HS-27A (cell line): ENCODE results near the gene CRK.

Experiments
- DNase-seq: peaks from one replicate; pipeline ENCODE4 v3.0.0-alpha.2; 2012; ENCODE audit warnings: low read depth, missing footprints

The CRK gene

DNA sequence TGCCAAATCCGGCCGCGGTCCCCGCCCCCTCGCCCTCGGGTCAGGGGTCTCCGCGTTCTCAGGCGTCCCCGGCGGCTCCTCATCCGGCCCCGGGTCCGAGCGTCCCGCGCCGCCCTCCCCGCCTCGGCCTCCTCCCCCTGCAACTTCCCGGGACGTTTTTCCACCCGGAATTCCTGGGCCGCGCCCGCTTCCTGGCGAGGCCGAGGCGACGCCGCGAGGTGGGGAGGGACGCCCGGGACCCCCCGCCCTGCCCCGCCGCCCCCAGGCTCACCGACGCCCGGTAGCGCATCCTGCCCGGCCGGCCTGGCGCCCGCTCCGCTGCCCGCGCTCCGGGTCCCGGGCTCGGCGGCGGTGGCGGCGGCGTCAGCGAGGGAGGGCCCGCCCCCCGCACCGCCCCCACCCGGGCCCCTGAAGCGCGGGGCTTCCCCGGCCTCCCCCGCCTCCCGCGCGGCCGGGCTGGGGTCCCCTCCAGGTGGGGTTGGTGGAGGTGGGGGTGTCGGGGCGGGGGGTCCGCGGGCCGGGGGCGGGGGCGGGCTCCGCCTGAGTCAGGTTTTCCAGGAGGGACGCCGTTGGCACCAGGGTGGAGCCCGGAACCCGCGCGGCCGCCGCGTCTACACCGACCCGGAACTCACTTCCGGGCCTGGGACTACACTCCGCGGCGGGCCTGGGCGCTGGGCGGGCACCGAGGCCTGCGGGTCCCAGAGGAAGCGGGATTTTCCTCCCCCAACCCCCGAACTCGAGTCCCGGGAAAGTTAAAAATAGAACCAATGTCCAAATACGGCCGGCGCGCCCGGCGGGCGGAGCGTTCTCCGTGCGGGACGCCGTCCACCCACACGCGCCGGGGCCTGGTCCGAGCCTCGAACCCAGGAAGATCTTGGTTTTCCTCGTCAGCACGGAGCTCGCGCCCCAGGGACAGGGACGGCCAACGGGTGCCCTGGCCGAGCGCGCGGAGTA is 29.7 kb upstream of the CRK start:
- no peak for DNase-seq

DNA sequence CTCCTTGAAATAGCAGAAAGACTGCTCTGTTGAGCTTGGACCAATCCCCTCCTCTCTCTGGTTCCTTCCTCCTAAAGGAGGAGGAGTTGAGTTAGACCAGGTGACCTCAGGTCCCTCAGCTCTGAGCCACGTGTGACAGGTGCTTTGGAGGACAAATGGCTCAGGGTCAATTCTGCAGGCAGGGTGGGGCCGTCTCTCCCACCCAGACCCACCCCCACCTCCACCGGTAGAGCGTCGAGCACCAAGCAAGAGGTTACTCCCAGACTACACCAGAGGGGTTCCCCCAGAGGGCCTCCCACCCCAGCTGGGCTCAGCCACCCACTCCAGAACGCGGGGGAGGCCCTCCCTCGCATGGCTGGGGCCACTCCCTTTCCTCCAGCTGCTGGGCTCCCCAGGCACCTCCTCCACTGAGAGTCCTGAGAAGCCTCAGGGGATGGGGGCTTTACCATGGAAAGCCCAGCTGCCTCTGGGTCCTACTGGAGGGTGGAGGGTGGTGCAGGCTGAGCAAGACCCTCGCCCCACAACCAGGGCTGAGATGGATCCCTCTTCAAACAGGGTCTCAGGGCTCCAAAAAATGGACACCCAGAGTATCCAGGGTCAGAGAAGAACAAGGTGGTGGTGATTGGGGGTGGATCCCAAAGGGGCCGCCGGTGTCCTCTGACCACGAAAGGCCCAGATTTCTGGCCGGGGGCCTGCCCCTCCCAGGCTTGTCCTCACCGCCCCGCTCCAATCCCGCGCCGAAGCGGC is 28.8 kb upstream of the CRK start:
- no peak for DNase-seq

DNA sequence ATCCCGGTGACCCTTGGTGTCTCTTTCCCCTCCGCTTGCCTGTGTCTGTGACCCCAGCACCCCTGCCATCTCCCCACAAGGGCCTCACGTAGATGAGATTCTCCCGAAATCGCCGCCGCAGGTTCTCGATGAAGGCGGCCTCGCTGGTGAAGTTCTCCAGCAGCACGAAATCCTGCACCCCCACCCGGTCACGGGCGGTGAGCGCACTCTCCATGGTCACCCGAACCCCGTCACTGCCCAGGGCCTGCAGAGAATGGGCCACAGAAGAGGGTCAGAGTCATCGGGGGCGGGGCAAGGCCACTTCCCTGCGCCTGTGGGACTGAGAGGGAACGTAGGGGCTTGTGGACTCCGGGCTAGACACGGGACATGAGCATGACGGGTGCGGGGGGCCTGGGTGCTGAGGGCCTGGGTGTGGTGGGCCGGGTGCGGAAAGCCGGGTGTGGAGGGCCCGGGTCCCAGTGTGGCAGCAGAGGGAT is 28.1 kb upstream of the CRK start:
- DNase-seq, result no peak

DNA sequence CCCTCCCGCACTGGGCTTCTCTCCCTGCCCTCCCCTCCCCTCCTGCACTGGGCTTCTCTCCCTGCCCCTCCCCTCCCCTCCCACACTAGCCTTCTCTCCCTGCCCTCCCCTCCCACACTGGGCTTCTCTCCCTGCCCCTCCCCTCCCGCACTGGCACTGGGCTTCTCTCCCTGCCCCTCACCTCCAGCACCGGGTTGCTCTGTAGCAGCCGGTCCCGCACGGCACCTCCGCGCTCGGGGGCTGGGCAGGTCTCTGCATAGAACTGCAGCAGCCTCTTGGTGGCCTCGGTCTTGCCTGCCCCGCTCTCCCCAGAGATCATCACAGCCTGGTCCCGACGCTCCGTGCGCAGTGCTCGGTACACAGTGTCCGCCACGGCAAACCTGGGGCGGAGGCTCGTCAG is 26.6 kb upstream of the CRK start:
- DNase-seq, result no peak

DNA sequence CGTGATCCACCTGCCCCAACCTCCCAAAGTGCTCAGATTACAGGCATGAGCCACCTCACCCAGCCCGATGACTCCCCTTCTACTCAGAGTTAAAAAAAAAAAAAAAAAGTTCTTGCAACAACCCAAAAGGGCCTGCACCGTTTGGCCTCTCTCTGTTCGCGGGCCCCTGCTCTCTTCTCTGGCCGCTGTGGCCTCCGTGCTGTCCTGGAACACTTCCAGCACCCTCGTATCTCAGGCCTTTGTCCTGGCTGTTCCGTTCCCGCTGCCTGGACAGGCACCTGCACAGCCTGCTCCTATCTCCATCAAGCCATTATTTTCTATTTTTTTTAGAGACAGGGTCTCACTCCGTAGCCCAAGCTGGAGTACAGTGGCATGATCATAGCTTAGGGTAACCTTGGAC is 25.7 kb upstream of the CRK start:
- DNase-seq, result no peak

DNA sequence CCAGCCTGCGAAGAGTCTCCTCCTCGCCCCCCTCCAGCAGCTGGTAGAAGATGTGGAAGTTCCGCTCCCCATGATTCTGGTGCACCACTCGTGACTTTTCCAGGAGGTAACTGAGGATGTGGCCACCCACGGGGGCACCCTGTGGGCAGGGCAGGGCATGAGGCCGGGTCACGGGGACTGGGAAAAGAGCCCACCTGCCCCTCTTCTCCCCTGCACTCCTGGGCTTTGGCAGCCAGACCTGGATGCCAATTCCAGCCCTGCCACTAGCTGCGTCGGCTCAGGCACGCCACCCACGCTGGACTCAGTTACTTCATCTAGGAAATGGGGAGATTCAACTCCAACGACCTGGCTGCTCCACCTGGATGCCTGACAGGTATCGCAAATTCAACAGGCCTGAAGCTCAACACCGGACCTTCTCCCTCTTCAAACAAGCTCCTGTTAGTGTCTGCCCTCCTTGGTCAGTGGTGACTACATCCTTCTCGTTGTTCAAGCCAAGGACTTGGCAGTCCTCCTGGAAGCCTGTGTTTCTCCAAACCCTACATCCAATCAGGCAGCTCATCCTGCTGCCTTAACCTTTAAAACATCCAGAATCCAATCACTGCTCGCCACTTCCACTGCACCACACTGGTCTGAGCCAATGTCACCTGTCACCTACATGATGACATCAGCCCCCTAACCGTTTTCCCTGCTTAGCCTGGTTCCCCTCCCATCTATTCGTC is 24.9 kb upstream of the CRK start:
- DNase-seq, result no peak

DNA sequence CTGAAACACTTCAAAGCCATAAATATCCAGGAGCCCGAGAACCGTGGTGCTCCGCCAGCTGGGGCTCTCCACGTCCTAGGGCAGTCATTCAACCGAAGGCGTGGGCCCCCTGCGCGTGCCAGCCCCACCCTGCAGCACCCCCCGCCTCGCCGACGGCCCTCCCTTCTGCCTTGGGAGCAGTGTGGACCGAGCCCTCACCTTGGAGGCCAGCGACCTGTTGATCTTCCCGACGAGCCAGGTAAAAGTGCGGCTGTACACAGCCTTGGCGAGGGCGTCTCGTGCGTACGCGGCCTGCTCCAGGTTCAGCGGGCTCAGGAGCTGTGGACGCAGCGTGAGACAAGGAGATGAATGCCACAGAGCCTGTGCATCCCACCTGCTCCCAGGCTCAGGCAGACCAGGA is 22.4 kb upstream of the CRK start:
- no peak for DNase-seq

DNA sequence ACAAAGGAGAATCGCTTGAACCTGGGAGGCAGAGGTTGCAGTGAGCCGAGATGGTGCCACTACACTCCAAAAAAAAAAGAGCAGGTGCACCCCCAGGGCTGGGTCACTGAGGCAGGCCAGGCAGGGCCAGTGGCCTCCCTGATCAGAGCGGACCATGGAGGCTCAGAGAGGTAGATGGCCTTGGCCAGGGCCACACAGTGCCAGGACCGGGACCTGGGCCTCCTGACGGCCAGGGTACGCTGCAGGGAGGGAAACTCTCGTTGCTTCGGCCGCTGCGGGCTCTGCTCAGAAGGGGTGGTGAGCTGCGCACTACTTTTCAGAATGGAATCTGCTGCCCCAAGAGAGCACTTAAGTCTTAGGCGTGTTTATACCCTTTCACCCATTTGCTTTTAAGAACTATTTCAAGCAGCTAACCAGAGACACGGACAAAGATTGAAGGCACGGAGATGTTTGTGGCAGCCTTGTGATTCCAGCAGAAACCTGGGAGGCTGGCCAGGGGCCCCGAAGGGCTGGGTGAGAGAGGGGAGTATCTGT is 19.4 kb upstream of the CRK start:
- no peak for DNase-seq

DNA sequence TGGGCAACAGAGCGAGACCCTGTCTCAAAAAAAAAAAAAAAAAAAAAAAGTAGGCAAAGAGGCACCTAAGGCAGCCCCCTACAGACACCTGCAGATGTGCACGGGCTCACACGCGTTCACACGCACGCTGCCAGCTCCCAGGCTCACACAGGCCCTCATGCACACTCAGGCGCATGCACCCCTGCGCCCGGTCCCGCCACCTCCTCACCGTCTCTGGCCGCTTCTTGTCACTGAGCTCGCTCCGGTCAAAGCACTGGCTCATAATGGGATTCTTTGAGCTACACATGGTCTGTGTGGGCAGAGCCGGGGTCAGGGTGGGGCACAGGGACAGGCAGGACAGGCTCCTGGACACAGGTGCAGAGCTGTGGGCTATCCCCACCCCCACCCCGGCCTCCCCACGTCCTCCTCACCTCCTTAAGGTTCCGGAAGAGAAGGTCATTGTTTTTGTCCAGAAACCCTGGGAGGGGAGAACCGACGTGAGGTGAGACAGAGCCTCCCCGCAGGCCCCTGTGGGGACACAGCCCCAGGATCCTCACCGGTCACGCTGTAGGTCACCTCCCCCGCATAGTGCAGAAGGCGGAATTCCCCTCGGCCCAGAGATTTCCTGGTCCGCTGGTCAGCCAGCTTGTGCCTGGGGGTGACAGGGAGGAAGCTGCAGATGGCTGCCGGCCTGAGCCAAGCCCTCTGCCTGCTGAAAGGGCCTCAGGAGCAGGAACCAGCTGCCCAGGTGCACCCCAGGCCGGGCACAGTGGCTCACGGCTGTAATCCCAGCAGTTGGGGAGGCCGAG is 18.6 kb upstream of the CRK start:
- no peak for DNase-seq

DNA sequence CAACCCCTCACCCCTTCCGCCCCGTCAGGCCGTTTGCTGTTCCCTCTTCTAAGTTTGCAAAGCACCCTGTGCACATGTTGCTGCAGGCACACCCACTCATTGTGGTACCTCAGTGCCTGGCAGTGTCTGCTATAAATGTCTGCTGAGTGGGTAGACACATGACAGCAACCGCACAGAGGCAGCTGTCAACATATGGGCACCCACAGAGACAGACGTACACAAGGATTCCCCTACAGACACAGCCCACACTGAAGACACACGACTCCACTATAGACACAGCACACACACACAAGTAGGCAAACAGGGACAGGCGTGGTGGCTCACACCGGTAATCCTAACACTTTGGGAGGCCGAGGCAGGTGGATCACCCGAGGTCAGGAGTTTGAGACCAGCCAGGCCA is 17.8 kb upstream of the CRK start:
- DNase-seq, result no peak

DNA sequence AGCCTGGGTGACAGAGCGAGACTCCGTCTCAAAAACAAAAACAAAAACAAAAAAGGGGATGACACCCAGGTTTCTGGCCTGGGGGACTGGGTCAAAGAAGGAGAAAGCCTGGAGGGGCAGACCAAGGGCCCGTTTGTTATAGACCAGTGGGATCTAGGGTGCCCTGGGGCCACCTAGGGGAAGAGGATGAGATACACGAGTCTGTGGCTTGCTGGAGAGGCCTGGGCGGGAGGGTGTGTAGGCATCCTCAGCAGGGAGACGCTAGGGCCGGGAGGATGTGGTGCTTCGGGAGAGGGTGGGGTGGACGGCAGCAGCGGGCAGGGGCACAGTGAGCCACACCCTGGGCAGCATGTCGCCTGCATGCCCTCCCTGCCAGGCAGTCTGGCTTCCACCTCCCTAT is 17.1 kb upstream of the CRK start:
- DNase-seq, result no peak

DNA sequence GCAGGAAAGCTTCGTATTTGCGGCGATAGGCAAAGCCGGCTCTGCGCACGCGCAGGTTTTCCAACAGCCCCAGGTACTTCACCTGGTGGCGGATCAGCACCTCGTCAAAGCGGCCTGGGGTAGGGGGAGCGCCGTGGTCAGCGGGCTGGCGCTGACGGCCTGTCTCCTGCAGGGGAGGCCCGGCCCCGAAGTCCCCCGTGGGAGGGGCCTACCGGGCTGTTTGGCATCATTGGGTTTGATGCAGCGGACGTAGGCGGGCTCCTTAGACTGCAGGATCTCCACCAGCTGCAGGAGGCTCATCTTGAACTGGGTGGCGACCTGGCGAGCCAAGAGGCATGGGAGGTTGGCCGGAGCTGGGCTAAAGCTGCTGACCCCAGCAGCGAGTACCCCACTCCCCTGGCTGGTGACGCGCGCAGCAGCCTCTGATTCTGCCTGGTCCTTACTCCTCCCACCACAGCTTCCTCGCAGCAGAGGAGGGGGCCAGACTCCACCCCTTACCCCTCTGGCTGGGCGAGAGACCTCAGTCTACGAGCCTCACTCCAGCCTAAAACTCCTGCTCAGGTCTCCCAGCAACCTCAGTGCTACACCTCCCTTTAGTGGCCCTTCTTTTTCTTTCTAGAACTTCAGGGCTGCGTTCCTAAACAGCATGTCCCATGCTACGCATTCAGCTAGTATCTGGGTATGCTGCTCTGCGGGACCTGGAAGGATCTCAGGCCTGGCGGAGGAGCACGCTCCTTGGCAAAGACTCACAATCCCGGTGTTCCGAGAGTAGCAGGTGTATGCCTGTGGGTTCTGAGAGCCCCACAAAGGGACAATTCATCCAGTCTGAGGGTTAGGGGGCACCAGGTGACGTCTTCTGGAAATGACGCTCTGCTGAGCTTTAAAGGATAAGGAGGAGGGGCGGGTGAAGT is 16.1 kb upstream of the CRK start:
- DNase-seq, result no peak

DNA sequence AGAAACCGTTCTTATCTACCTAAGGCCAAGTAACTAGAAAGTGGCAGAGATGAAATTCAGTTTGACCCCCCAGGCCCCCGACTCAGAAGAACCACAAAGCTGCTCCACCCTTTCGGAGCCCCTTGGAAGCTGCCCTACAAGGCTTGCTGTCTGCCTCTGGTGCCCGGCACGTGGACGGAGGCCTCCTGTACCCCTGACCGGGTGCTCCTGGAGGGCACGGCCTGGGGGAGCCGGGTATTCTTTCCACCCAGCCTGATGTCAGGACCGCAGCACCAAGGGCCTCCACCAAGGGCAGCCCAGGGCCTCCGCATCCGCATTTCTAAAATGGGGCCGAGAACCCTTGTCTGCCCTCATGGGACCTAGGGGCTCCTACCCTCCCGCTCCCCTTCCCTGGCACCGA is 15.5 kb upstream of the CRK start:
- no peak for DNase-seq

DNA sequence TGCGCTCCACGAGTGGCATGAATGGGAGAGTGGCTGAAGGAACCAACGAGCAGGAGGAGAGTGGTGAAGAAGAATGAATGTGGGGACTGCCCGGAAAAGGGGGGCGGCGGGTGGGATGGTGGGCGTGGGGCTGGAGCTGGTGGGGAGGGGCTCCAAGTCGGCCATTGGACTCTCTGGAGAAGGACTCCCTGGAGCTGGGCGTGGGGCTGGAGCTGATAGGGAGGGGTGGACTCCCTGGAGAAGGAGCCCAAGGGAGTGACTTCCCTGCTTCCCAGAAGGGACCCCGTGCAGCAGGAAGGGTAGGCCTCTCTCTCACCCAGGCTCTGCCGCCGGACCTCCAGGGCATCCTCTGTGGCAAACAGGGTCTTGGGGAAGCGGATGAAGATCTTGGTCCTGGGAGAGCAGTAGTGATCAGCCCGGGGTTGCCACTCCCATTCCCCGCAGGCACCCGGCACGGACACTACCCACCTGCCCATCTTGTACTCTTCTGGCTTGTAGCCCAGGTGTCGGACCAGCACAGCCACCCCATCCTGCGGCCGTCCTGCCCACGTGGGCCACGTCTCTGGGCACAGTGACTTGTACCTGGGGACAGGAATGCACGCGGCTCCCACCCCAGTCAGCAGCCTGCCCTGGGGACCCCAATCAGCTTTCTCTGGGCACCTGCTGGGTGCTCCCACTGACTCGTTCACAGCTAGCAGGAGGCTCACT is 14.9 kb upstream of the CRK start:
- DNase-seq, result no peak

DNA sequence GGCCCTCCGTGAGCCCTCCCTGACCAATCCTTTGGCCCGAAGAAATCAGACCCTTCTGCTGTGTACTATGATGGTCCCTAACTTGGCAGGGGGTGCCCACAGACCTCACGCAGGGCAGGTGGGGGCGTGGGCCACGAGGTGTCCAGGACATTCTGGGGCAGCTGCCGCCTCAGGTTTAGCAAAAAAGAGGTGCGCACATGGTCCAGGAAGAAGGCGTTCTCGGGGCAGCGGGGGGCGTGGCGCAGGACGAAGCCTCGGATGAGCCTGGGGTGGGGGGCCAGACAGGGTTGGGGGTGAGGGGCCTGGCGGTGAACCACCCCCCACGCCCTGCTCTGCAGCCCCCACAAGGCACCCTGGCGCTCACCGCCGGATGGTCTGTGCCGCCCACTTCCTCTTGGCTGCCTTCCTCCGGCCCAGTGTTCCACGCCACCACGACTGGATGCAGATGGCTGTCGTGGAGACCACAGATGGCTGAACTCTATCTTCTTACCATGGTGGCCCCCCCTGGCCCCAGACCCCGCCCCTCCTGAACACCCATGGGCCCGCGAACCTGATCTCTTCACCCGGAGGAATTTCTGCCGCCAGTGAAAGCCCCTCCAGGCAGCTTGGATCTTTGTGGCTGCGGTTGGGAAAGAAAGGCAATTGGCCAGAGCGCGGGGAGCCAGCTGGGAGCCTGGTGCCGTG is 14.2 kb upstream of the CRK start:
- no peak for DNase-seq

DNA sequence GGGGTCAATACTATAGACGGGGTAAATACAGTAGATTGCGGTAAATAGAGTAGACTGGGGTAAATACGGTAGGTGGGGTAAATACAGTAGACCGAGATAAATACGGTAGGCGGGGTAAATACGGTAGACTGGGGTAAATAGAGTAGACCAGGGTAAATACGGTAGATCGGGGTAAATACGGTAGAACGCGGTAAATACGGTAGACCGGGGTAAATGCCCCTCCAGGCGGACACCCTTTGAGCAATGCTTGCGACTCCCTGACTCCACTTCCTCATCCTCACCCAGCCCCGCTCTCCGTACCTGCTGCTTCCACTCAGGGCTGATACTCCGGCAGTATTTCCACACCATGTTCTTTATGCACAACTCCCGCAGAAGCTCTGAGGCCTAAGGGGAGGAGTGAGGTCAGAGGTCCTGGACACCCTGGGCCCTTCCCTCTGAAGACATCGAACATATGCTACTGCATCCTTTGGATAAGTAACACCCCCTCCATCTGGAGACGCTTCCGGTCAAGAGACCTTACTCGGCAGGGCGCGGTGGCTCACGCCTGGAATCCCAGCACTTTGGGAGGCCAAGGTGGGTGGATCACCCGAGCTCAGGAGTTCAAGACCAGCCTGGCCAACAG is 13.3 kb upstream of the CRK start:
- no peak for DNase-seq

DNA sequence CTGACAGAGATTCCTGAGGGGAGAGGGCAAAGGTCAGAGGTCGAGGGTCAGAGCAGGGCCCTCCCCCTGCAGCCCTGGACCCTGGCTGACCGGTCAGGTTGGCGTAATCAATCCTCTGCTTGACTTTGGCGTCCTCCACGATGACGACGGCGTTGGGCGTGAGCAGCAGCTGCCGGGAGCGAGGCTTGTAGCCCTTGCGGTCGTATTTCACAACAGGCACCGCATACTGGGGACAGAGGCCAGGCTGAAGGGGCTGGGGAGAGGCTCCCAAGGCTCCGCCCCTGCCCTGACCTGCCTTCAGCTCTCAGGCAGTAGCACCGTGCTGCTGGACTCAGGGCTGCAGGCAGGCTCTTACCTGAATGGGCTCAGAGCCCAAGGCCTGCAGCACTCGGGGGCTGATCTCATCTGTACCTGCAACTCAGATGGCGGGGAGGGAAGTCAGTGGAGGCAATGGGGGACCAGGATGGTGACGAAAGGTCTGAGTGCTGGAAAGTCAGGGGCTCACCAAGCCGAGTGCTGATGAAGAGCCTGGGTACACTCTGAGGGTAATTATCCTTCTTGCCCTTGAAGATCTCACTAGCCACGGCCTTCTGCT is 12.0 kb upstream of the CRK start:
- no peak for DNase-seq

DNA sequence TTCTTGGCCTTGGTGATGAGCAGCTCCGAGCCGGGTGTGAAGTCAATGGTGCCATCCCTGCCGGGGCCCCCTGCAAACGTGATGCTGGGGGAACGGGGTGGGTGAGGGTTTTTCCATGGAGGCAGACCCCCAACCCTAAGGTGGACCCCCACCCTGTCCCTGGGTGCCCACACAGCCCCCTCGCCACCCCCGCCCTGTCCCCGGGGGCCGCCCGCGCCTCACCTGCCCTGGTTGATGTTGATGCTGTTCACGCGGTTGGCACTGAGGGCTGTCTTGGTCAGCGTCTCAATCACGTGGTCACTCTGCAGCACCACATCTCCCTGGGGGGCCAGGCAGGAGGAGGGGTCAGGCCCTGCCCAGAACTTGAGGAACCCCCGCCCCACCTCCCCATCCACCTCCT is 11.2 kb upstream of the CRK start:
- no peak for DNase-seq
